ENCODE data around the gene C3orf49.

The C3orf49 gene

DNA sequence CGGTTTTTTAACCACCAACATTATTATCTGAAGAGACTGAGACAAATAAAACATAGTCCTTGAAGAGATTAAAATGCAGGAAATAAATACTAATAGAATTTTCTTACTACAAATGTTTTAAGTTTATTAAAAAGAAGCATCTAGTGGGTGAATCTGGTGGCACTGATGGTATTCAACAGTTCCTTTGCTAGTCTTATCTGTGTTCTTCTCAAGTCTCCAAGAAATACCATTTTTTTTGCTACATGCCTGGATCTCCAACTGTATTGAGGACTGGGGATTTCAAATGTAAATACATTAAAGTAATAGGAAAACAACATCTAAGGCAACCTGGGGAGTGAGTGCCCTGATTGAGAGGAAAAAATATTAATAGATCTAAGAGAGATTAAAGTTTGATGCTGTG lies 22.6 kb downstream of the C3orf49 start:
- no peak for DNase-seq (ENCODE audit: low read depth)
- in situ Hi-C loops (cut with HindIII; ENCODE audit: low sequenced_read_pairs), result no loop called here
- no peak overlapping the region for H3K4me3 ChIP-seq (ENCODE audit: low read depth, low read length)
- TF ChIP-seq, protein P1, sequence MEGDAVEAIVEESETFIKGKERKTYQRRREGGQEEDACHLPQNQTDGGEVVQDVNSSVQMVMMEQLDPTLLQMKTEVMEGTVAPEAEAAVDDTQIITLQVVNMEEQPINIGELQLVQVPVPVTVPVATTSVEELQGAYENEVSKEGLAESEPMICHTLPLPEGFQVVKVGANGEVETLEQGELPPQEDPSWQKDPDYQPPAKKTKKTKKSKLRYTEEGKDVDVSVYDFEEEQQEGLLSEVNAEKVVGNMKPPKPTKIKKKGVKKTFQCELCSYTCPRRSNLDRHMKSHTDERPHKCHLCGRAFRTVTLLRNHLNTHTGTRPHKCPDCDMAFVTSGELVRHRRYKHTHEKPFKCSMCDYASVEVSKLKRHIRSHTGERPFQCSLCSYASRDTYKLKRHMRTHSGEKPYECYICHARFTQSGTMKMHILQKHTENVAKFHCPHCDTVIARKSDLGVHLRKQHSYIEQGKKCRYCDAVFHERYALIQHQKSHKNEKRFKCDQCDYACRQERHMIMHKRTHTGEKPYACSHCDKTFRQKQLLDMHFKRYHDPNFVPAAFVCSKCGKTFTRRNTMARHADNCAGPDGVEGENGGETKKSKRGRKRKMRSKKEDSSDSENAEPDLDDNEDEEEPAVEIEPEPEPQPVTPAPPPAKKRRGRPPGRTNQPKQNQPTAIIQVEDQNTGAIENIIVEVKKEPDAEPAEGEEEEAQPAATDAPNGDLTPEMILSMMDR (IDR thresholded peaks at IDR 0.05; ENCODE audit: low read depth, low read length, missing control alignments), result no peak

DNA sequence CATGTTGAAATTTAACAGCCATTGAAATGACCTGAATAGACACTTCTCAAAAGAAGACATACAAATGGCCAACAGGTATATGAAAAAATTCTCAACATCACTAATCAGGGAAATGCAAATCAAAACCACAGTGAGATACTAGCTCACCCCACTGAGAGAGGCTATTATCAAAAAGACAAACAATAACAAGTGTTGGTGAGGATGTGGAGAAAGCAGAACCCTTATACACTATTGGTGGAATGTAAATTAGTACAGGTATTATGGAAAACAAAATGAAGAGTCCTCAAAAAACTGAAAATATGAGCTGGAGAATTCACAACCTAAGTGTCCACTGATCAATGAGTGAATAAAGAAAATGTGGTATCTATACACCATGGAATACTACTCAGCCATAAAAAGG lies 23.0 kb downstream of the C3orf49 start:
- in situ Hi-C loops (cut with HindIII; ENCODE audit: low sequenced_read_pairs), result no loop called here

DNA sequence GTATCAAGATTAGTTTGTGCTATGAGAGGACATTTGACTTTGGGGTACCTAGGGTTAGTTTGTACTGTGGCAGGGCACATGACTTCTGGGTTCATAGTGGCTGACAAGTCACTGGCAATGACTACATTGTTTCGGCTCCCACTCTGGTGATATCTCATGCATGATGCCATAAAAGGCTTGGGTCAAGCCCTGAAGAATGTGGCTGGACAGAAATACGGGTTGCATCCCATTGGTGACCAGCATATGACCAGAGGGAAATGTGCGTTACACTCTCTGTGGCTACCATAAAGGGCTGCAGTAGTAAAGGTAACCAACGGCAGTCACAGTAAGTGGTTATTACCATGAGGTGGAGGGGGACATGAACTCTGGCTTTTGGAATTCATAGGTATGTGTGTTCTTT lies 26.1 kb downstream of the C3orf49 start:
- in situ Hi-C loops (cut with HindIII; ENCODE audit: low sequenced_read_pairs), result no loop called here
- TF ChIP-seq, protein P1 (IDR thresholded peaks at IDR 0.05; ENCODE audit: low read depth, low read length, missing control alignments), result no peak
- no peak overlapping the region for H3K4me3 ChIP-seq (ENCODE audit: low read depth, low read length)
- no peak for DNase-seq (ENCODE audit: low read depth)

More for the DNA sequence above, 23.0 kb downstream of the C3orf49 start:
- no peak overlapping the region for H3K4me3 ChIP-seq (ENCODE audit: low read depth, low read length)
- DNase-seq (ENCODE audit: low read depth), result no peak
- TF ChIP-seq, protein P1 (IDR thresholded peaks at IDR 0.05; ENCODE audit: low read depth, low read length, missing control alignments), result no peak

DNA sequence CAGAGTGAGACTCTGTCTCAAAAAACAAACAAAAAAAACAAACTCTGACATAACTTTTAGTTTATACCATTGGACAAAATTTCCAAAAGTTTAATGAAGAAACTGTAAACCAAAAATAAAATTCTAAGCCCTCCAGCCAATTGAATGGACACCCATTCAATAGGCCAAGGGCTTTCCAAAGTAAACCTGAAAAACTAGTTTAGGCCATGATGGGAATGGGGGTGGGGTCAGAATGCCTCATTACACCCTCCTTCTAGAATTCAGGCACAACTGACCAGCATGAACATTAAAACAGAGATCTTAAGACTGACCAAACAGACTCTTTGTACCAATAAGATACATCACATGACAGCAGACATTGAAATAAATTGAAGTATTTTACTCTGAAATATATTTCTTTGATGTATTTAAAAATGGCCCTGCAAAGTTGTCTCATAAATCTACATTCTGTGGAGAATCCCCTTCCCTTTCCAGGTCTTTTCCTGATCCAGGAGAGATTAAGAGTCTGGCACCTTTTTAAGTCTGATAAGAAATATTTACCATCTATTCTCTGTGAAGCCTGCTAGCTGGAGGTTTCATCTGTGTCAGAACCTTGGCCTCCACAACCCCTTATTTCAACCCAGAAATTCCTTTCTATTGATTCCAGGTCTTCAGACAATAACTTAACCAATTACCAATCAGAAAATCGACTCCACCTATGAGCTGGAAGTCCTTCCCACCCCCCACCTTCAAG lies 28.8 kb downstream of the C3orf49 start:
- TF ChIP-seq, protein P1 (IDR thresholded peaks at IDR 0.05; ENCODE audit: low read depth, low read length, missing control alignments), result no peak
- in situ Hi-C loops (cut with HindIII; ENCODE audit: low sequenced_read_pairs), result no loop called here
- no peak for DNase-seq (ENCODE audit: low read depth)
- no peak overlapping the region for H3K4me3 ChIP-seq (ENCODE audit: low read depth, low read length)

DNA sequence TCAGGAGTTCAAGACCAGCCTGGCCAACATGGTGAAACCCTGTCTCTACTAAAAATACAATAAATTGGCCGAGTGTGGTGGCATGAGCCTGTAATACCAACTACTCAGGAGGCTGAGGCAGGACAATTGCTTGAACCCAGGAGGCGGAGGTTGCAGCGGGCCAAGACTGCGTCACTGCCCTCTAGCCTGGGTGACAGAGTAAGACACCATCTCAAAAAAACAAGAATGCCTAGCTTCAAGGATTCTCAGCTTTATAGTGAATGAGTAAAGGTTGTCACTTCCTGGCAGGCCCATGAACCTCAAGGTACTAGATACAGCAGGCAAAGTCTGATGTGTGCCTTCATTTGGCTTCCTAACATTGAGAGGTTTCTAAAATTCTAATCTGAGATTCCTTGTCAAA lies 30.1 kb downstream of the C3orf49 start:
- TF ChIP-seq, protein P1 (IDR thresholded peaks at IDR 0.05; ENCODE audit: low read depth, low read length, missing control alignments), result no peak
- H3K4me3 ChIP-seq (ENCODE audit: low read depth, low read length), result no peak overlapping the region
- DNase-seq (ENCODE audit: low read depth), result no peak
- in situ Hi-C loops (cut with HindIII; ENCODE audit: low sequenced_read_pairs), result no loop called here

DNA sequence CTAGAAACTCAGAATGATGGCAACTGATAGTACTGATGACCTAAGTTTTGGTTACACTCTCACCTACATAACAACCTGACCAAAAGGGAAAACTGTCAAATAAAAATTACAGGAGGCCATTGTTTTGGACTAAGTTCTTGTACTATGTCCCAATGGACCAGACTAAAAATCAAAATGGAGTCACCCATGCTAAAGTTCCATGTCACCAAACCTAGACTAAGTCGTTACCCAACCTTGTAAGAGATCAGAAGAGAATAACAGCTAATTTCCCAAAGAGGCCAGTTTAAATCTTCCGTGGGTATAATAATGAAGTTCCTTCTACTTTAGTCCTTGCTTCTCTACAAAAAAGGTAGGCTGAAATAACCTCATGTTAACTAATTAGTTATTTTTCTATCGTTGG lies 32.2 kb downstream of the C3orf49 start:
- no peak overlapping the region for H3K4me3 ChIP-seq (ENCODE audit: low read depth, low read length)
- DNase-seq (ENCODE audit: low read depth), result no peak
- in situ Hi-C loops (cut with HindIII; ENCODE audit: low sequenced_read_pairs), result no loop called here
- TF ChIP-seq, protein P1 (IDR thresholded peaks at IDR 0.05; ENCODE audit: low read depth, low read length, missing control alignments), result no peak

All from astrocyte of the cerebellum (primary cell).